OCI-LY3 (cell line): ENCODE measurements around the gene HDAC8.

Experiments
- EZH2phosphoT487 ChIP-seq: fragments of 200-600 bp; shearing (Covaris generic); IDR thresholded peaks from 2 replicates; pipeline ENCODE4 v1.6.1; 2018; ENCODE audit warnings: antibody characterized with exemption, mixed run types, low read depth
- TF ChIP-seq, protein P1 (sequence below): fragments of 200-600, 300-600 bp; sonication (generic); IDR thresholded peaks from 2 replicates; pipeline ENCODE4 v1.5.1; 2014; ENCODE audit warnings: antibody characterized with exemption, low read length, low read depth

GRCh38 chrX:72554448-72555140 is 18.0 kb downstream of the HDAC8 start:
- TF ChIP-seq EZH2phosphoT487 = no peak
- TF ChIP-seq, protein P1, sequence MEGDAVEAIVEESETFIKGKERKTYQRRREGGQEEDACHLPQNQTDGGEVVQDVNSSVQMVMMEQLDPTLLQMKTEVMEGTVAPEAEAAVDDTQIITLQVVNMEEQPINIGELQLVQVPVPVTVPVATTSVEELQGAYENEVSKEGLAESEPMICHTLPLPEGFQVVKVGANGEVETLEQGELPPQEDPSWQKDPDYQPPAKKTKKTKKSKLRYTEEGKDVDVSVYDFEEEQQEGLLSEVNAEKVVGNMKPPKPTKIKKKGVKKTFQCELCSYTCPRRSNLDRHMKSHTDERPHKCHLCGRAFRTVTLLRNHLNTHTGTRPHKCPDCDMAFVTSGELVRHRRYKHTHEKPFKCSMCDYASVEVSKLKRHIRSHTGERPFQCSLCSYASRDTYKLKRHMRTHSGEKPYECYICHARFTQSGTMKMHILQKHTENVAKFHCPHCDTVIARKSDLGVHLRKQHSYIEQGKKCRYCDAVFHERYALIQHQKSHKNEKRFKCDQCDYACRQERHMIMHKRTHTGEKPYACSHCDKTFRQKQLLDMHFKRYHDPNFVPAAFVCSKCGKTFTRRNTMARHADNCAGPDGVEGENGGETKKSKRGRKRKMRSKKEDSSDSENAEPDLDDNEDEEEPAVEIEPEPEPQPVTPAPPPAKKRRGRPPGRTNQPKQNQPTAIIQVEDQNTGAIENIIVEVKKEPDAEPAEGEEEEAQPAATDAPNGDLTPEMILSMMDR = peak; percentile 33; the same call in 1 of the 2 replicates
